ENCODE results near the gene SH2D3C. TPM values are rescaled to one million over a fixed set of nuclear protein-coding genes. Genes with fewer than 3 reads are reported as not detected.

Gene SH2D3C
- total and polyA plus RNA-seq, 2 of the 8 experiments (the other 6 are each of a cell fraction or from before 2014, with no cell fraction given): 6.4 to 8.1 TPM

DNA sequence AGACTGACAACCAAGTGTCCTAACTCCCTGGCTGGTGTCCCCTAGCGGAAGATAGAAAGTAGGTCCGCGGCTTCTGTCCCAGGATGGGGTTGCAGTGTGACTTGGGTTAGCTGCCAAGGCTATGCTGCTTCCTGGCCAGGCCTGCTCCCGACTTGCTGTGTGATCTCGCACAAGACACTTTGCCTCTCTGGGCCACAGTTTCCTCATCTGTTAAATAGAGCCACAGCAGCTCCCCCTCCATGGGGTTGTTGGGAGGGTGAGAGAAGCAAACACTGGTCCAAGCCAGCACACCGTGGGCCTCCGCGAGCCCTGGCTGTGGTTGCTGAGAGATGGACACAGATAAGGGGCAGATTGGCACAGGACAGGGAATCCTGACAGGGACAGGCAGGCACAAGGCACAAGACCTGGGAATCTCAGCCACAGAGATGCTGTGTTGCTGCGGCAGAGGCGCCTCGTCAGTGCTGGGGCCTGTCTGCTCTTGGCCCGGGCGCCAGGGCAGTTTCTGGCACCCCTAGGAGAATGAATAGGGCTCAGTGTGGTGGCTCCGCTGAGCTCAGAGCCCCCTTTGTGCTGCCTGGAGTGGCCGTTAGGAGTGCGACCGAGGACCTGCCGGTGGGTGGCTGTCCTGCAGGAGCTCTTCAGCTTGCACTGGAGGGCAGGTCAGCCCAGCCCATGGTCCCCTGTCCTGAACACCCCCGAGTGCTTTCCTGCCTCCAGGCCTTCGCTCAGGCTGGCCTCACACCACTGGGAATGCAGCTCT, 1.8 kb upstream of the SH2D3C start:
- H3K36me3 ChIP-seq (ENCODE audit: control insufficient read depth in 2 of 4, insufficient read depth in 4 of 4, low read length in 3 of 4): no peaks in the 10 kb centered on the region
- H3K9me3 ChIP-seq (ENCODE audit: insufficient read depth in 2 of 2, low read depth in 1 of 2, low read length in 1 of 2): no peaks in the 10 kb centered on the region
- FAIRE-seq (no peak), DNase-seq (ENCODE audit: low read depth in 1 of 2, low spot score in 2 of 2) (no peak)
- no peak overlapping the region for H3K9ac ChIP-seq (replicated peaks in 1 of 4; ENCODE audit: extremely low read depth in 1 of 4, low read depth in 3 of 4, low read length in 3 of 4)
- H3K14ac ChIP-seq (ENCODE audit: insufficient read length): no peak overlapping the region
- peak overlapping the region; percentile 87; the same call in 1 of the 2 replicates for H2BK12ac ChIP-seq (ENCODE audit: low read depth, low read length)
- H3K23ac ChIP-seq (ENCODE audit: insufficient read length): no peak overlapping the region
- no peak overlapping the region for H2AFZ ChIP-seq (ENCODE audit: low read length)
- WGBS, 2 experiments (ENCODE audit: extremely low coverage in 1 of 2, insufficient coverage in 1 of 2, insufficient read length in 1 of 2, insufficient replicate concordance in 2 of 2, low coverage in 1 of 2, low lambda C conversion rate in 2 of 2, missing lambda C conversion rate in 1 of 2): 81% methylated on average over 17 of the region's 20 CpGs; no CpG with 5 or more reads in 1 of the 2 experiments
- peak overlapping the region; percentile 60; the same call in 1 of the 2 replicates for H3K18ac ChIP-seq (ENCODE audit: extremely low read depth, low read length)
- no peak overlapping the region for H3K56ac ChIP-seq (replicated peaks; ENCODE audit: insufficient read length, low read depth, low read length)
- ChIA-PET POLR2A (ENCODE audit: partially characterized antibody) (interaction anchor here (0.9 to 1.7 kb wide), 3 partner anchors 9 to 31 kb away, joined by 3 to 6 read pairs (median 4); no protein-coding TSS in a partner anchor), CTCF (ENCODE audit: partially characterized antibody) (interaction anchor here (0.7 to 16.2 kb wide), 13 partner anchors 12 to 141 kb away, joined by 3 to 227 read pairs (median 4); partner anchors contain the start of gene TOR2A)
- no peak overlapping the region for H3K4me2 ChIP-seq (ENCODE audit: insufficient read depth in 1 of 2, low read depth in 2 of 2, low read length in 2 of 2)
- H2BK5ac ChIP-seq (ENCODE audit: low read depth, low read length): no peak overlapping the region
- no peak overlapping the region for H3K4me3 ChIP-seq (ENCODE audit: extremely low read depth in 1 of 4, insufficient read depth in 2 of 4, low read depth in 3 of 4, low read length in 4 of 4)
- no peaks in the 10 kb centered on the region for H3K23me2 ChIP-seq (ENCODE audit: low read depth, low read length)
- H3K4me1 ChIP-seq (replicated peaks in 1 of 4; ENCODE audit: control insufficient read depth in 3 of 4, insufficient read depth in 4 of 4, low read length in 3 of 4): peaks cover 0 to 24% (median 15%) of the 10 kb centered on the region in 4 experiments; a peak in 6 of 7 replicates
- no peaks in the 10 kb centered on the region for H4K20me1 ChIP-seq (replicated peaks in 1 of 2; ENCODE audit: control insufficient read depth in 1 of 2, insufficient read depth in 2 of 2, low read length in 2 of 2)
- peak overlapping the region; percentile 31 for H4K91ac ChIP-seq (replicated peaks; ENCODE audit: insufficient read length, low read length)
- no peak overlapping the region for H4K5ac ChIP-seq (ENCODE audit: insufficient read length, low read depth, low read length)
- H4K8ac ChIP-seq (ENCODE audit: extremely low read depth, insufficient read depth, low read length): no peak overlapping the region; the same call in 1 of the 2 replicates
- H3K27ac ChIP-seq (ENCODE audit: low read depth, low read length): no peak overlapping the region
- no peak overlapping the region for H2BK120ac ChIP-seq (replicated peaks; ENCODE audit: low read depth, low read length)
- H3K79me1 ChIP-seq (ENCODE audit: low read depth, low read length): no peaks in the 10 kb centered on the region
- no peaks in the 10 kb centered on the region for H3K27me3 ChIP-seq (replicated peaks in 1 of 4; ENCODE audit: control insufficient read depth in 3 of 4, extremely low read depth in 1 of 4, insufficient read depth in 3 of 4, low read length in 3 of 4)
- H2BK20ac ChIP-seq (ENCODE audit: low read length): 0 out of 2 replicates have a peak overlapping the region, but pooled peaks have one; percentile 61
- 0 out of 2 replicates have a peak overlapping the region, but pooled peaks have one; percentile 89 for H2AK5ac ChIP-seq (ENCODE audit: low read depth, low read length)
- no peak overlapping the region for H3K4ac ChIP-seq (replicated peaks; ENCODE audit: insufficient read length, low read depth, low read length)
- no peaks in the 10 kb centered on the region for H3K79me2 ChIP-seq (ENCODE audit: control insufficient read depth in 1 of 2, insufficient read depth in 2 of 2, low read length in 2 of 2)
- H2BK15ac ChIP-seq (ENCODE audit: low read length): peak overlapping the region; percentile 25
- no peak for TF ChIP-seq POLR2A (IDR thresholded peaks at IDR 0.05; ENCODE audit: control extremely low read depth in 1 of 2, low read depth in 2 of 2, low read length in 2 of 2)
- no peak for TF ChIP-seq TEAD4 (IDR thresholded peaks at IDR 0.05; ENCODE audit: low read depth, low read length)
- no peak for TF ChIP-seq TAF1 (IDR thresholded peaks at IDR 0.05; ENCODE audit: low read depth, low read length)
- TF ChIP-seq KDM1A (IDR thresholded peaks at IDR 0.05; ENCODE audit: borderline replicate concordance, low read length): peak; percentile 37
- TF ChIP-seq ASH2L (IDR thresholded peaks at IDR 0.05; ENCODE audit: low read length): peak; percentile 29
- no peak for TF ChIP-seq CTBP2 (IDR thresholded peaks at IDR 0.05; ENCODE audit: borderline replicate concordance, insufficient read depth, insufficient read length, low read length)
- no peak for TF ChIP-seq SAP30 (IDR thresholded peaks at IDR 0.05; ENCODE audit: insufficient read depth, insufficient replicate concordance, low read length)
- TF ChIP-seq SP1 (IDR thresholded peaks at IDR 0.05; ENCODE audit: low read depth, low read length): no peak
- no peak for TF ChIP-seq SIRT6 (IDR thresholded peaks at IDR 0.05; ENCODE audit: low read length)
- TF ChIP-seq CREB1 (IDR thresholded peaks at IDR 0.05): no peak
- TF ChIP-seq, protein P1, sequence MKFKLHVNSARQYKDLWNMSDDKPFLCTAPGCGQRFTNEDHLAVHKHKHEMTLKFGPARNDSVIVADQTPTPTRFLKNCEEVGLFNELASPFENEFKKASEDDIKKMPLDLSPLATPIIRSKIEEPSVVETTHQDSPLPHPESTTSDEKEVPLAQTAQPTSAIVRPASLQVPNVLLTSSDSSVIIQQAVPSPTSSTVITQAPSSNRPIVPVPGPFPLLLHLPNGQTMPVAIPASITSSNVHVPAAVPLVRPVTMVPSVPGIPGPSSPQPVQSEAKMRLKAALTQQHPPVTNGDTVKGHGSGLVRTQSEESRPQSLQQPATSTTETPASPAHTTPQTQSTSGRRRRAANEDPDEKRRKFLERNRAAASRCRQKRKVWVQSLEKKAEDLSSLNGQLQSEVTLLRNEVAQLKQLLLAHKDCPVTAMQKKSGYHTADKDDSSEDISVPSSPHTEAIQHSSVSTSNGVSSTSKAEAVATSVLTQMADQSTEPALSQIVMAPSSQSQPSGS (IDR thresholded peaks at IDR 0.05; ENCODE audit: low read length): no peak
